Measurements from ENCODE around the gene YY1.
"Not testable (repeated sequence)": the region's sequence is repeated elsewhere in the genome, so short reads cannot be mapped to it uniquely, and the experiment has no call there.

The YY1 gene

DNA sequence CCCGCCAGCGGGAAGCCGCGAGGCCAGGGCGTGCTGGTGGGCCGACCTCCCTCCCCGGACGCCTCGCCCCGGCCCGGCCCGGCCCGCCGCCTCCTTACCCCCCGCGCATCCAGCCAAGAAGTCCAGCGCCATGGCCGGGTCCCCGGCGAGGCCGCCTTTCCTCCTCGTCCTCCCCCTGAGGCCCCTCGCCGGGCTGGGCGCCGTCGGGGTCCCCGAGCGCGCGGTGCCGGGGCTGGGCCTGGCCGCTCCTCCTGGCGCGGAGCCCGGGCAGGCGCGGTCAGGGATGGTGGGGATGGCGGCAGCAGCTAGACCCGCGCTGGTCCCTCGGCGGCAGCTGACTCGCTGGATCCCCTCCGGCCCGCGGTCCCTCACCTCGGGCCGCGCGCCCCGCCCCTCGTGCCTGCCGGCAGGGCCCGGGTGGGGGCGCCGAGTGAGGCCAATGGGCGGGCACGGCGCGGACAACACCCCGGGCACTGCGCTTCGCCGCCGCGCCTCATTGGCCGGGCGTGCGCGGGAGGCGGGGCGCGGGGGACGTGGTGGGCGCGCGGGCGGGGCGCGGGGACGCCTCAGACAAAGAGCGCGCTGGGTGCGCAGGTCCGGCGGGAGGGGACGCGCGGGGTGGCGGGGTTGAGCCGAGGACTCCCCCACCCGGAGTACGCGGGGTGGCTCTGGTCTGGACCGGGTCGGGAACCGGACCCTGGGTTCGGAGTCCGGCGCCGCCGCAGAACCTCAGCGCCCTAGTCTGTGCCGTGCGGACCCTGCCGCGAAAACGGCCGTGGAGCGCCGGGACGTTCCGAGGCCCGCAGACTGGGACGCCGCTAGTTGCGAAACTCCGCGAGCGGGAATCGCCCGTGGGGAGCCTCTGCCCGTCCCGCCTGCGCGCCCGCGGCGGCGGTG lies 67.4 kb downstream of the YY1 start, which contains the start of gene SLC25A29:
Gene SLC25A29 (minus strand): TSS at position 344 of the 897 bp plus-strand sequence. CDS start 212 bp downstream, at position 132.
- Mint-ChIP-seq H3K4me3 (peak within 1 kb of the TSS; percentile 74), H3K27ac (no peak within 1 kb of the TSS), H3K36me3 (peaks cover 1% of the 10 kb centered on the region), H3K4me1 (peaks cover 19% of the 10 kb centered on the region), H3K27me3 (peaks cover 85% of the 10 kb centered on the region), H3K9me3 (no peaks in the 10 kb centered on the region)
- CTCF ChIA-PET, result no interaction called here
- DNase-seq, result peak; percentile 74

- CTCF ChIA-PET, result interaction anchor here (1.3 kb wide), 1 partner anchor 10 kb away, joined by 3 read pairs; no protein-coding TSS in a partner anchor
- no peak overlapping the region for H3K27ac Mint-ChIP-seq
- no peaks in the 10 kb centered on the region for H3K9me3 Mint-ChIP-seq
- H3K36me3 Mint-ChIP-seq, result peaks cover 1% of the 10 kb centered on the region
- H3K4me1 Mint-ChIP-seq, result peaks cover 19% of the 10 kb centered on the region
- H3K4me3 Mint-ChIP-seq, result peak overlapping the region; percentile 65
- DNase-seq, result no peak
- H3K27me3 Mint-ChIP-seq, result peaks cover 93% of the 10 kb centered on the region
Measured at GRCh38 chr14:100306998-100307765, 68.2 kb downstream of the YY1 start.

- Mint-ChIP-seq H3K27ac (no peak overlapping the region), H3K9me3 (no peaks in the 10 kb centered on the region), H3K4me3 (peak overlapping the region; percentile 65), H3K4me1 (peaks cover 15% of the 10 kb centered on the region), H3K36me3 (peaks cover 1% of the 10 kb centered on the region), H3K27me3 (peaks cover 96% of the 10 kb centered on the region)
- CTCF ChIA-PET, result interaction anchor here (0.7 to 1.3 kb wide), 3 partner anchors 9 to 343 kb away, joined by 3 read pairs; no protein-coding TSS in a partner anchor
- DNase-seq, result no peak
Measured at GRCh38 chr14:100307766-100308426, 69.0 kb downstream of the YY1 start.

- CTCF ChIA-PET, result interaction anchor here (0.7 to 1.3 kb wide), 3 partner anchors 9 to 343 kb away, joined by 3 read pairs; no protein-coding TSS in a partner anchor
Measured at GRCh38 chr14:100308427-100308792, 69.5 kb downstream of the YY1 start.

GRCh38 chr14:100309028-100309737 lies 70.2 kb downstream of the YY1 start:
- Mint-ChIP-seq H3K4me1 (peaks cover 15% of the 10 kb centered on the region), H3K36me3 (peaks cover 1% of the 10 kb centered on the region), H3K27ac (no peak overlapping the region), H3K27me3 (peaks cover 95% of the 10 kb centered on the region), H3K4me3 (no peak overlapping the region), H3K9me3 (no peaks in the 10 kb centered on the region)
- no peak for DNase-seq
- CTCF ChIA-PET, result interaction anchor here (1.8 kb wide), 1 partner anchor 9 kb away, joined by 5 read pairs; no protein-coding TSS in a partner anchor

More at GRCh38 chr14:100308427-100308792, 69.5 kb downstream of the YY1 start:
- H3K27ac Mint-ChIP-seq, H3K9me3 Mint-ChIP-seq, H3K4me3 Mint-ChIP-seq, DNase-seq, H3K36me3 Mint-ChIP-seq: not testable (repeated sequence)
- H3K4me1 Mint-ChIP-seq, result peaks cover 15% of the 10 kb centered on the region
- peaks cover 96% of the 10 kb centered on the region for H3K27me3 Mint-ChIP-seq

DNA sequence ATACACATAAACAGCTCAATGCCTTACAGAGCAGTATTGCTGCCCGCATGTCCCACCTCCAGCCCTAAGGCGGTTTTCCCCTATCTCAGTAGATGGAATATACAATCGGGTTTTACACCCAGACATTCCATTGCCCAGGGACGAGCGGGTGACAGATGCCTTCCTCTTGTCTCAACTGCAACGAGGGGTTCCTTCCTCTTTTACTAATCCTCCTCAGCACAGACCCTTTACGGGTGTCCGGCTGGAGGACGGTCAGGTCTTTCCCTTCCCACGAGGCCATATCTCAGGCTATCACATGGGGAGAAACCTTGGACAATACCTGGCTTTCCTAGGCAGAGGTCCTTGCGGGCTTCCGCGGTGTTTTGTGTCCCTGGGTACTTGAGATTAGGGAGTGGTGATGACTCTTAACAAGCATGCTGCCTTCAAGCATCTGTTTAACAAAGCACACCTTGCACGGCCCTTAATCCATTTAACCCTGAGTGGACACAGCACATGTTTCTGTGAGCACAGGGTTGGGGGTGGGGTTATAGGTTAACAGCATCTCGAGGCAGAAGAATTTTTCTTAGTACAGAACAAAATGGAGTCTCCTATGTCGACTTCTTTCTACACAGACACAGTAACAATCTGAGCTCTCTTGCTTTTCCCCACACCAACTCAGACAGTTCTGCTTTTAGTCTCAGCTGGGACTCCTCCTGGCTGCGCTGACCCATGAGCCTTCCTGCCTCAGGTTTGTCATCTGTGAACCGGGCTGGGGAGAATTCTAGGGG lies 73.3 kb downstream of the YY1 start:
- not testable (repeated sequence) for H3K4me3 Mint-ChIP-seq, H3K27ac Mint-ChIP-seq, H3K36me3 Mint-ChIP-seq, H3K9me3 Mint-ChIP-seq, DNase-seq, H3K4me1 Mint-ChIP-seq
- CTCF ChIA-PET, result interaction anchor here (1.1 kb wide), 1 partner anchor 9 kb away, joined by 3 read pairs; no protein-coding TSS in a partner anchor
- peaks cover 75% of the 10 kb centered on the region for H3K27me3 Mint-ChIP-seq

- no peak overlapping the region for H3K27ac Mint-ChIP-seq
- H3K27me3 Mint-ChIP-seq, result peaks cover 68% of the 10 kb centered on the region
- H3K4me3 Mint-ChIP-seq, result no peak overlapping the region
- CTCF ChIA-PET, result interaction anchor here (1.1 kb wide), 1 partner anchor 9 kb away, joined by 3 read pairs; no protein-coding TSS in a partner anchor
- DNase-seq, result no peak
- H3K4me1 Mint-ChIP-seq, result peaks cover 5% of the 10 kb centered on the region
- H3K9me3 Mint-ChIP-seq, result no peaks in the 10 kb centered on the region
- H3K36me3 Mint-ChIP-seq, result no peaks in the 10 kb centered on the region
Measured at GRCh38 chr14:100312877-100313400, 74.0 kb downstream of the YY1 start.

- Mint-ChIP-seq H3K4me3 (no peak overlapping the region), H3K27me3 (peaks cover 61% of the 10 kb centered on the region), H3K27ac (no peak overlapping the region), H3K36me3 (no peaks in the 10 kb centered on the region), H3K4me1 (peaks cover 5% of the 10 kb centered on the region), H3K9me3 (no peaks in the 10 kb centered on the region)
- CTCF ChIA-PET, result interaction anchor here (1.1 kb wide), 1 partner anchor 8 kb away, joined by 3 read pairs; no protein-coding TSS in a partner anchor
- DNase-seq, result no peak
Measured at GRCh38 chr14:100313464-100314230, 74.7 kb downstream of the YY1 start.

DNA sequence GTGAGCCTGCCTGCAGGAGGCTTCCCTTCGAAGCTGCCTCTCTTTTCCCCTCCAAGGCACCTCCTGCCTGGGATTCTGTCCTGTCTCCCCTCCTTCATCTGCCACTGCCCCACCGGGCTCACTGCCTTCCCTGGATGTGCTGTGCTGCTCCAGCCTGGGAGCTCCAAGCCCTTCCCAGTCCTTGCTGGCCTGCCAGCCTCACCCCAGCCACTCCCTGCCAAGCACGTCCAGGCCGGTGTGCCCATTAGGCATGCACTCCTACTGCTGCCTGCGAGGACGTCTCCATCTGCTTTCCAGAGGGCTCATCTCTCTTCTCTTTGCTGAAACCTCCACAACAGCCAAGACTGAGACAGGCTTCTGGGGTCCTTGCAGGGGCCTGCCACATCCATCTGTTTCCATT lies 75.8 kb downstream of the YY1 start:
- no peak overlapping the region for H3K27ac Mint-ChIP-seq
- DNase-seq, result no peak
- peaks cover 53% of the 10 kb centered on the region for H3K27me3 Mint-ChIP-seq
- CTCF ChIA-PET, result no interaction called here
- no peaks in the 10 kb centered on the region for H3K9me3 Mint-ChIP-seq
- peaks cover 5% of the 10 kb centered on the region for H3K4me1 Mint-ChIP-seq
- H3K36me3 Mint-ChIP-seq, result no peaks in the 10 kb centered on the region
- no peak overlapping the region for H3K4me3 Mint-ChIP-seq

DNA sequence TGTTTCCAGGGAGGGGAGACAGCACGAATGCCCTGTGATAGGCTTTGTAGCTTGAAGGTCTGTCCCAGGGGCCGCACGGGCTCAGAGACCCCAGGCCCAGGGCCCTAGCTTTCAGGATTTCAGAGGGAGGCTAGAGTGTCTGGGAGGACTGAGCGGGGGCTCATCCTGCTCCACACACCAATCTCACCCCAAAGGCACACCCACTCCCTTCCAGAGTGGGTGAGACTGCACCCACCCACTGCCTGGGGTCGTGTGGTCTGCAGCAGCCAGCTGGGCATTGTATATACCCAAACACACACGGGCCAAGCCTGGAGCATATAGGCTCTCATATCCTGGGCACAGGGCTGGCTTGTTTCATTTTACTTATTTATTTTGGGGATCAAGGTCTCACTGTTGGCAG lies 78.4 kb downstream of the YY1 start:
- Mint-ChIP-seq H3K4me1 (peaks cover 5% of the 10 kb centered on the region), H3K36me3 (no peaks in the 10 kb centered on the region), H3K4me3 (no peak overlapping the region), H3K27me3 (peaks cover 54% of the 10 kb centered on the region), H3K9me3 (no peaks in the 10 kb centered on the region), H3K27ac (no peak overlapping the region)
- CTCF ChIA-PET, result interaction anchor here (0.9 to 1.2 kb wide), 2 partner anchors 9 to 60 kb away, joined by 3 to 4 read pairs; no protein-coding TSS in a partner anchor
- no peak for DNase-seq

DNA sequence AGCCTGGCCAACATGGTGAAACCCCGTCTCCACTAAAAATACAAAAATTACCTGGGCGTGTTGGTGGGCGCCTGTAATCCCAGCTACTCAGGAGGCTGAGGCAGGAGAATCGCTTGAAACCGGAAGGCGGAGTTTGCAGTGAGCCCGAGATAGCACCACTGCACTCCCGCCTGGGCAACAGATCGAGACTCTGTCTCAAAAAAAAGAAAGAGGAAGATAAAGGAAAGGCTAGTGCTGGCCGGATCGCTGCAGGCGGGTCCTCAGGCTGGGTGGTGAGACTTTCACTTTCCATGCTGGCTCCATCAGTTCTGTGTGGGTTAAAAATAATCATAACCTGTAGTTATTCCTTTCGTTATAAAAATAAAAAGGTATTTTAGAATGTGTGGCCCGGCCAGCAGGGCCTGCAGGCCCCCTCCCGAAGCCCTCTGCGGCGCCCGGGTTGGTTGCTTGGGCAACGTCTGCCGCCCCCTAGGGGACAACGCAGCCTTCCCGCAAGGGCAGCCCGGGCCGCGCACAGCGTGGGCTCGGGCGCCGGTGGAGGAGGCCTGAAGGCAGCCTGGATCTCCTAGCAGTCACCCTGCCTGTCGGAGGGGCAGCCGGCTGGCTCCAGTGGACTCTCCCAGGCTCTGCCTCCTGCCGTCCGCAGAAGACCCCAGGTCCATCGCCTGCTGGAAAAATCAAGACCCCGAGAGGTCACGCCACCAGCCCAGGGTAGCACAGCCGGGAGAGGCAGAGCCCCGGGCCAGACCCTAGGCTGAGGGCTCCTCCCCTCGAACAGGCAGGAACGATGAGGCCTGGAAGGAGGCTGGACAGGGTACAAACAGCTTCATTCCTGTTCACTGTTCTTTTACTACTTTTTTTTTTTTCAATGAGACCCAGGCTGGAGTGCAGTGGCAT lies 79.2 kb downstream of the YY1 start:
- H3K4me3 Mint-ChIP-seq, result peak overlapping the region; percentile 45
- peak; percentile 76 for DNase-seq
- H3K27me3 Mint-ChIP-seq, result peaks cover 50% of the 10 kb centered on the region
- CTCF ChIA-PET, result interaction anchor here (1.1 kb wide), 1 partner anchor 8 kb away, joined by 5 read pairs; no protein-coding TSS in a partner anchor
- H3K36me3 Mint-ChIP-seq, result no peaks in the 10 kb centered on the region
- H3K4me1 Mint-ChIP-seq, result peaks cover 5% of the 10 kb centered on the region
- no peak overlapping the region for H3K27ac Mint-ChIP-seq
- no peaks in the 10 kb centered on the region for H3K9me3 Mint-ChIP-seq

All from activated naive CD4-positive, alpha-beta T cell treated with anti-CD3 and anti-CD28 coated beads, Interleukin-2, amount 10 ng/mL, durations not matched to agents 7 days and 5 days (primary cell).